Endodermal cell (in vitro differentiated cells): ENCODE results near the gene LCN1. TPM values are rescaled to one million over a fixed set of nuclear protein-coding genes. Genes with fewer than 3 reads are reported as not detected.
A peak's percentile ranks its signal among the peaks of the same experiment; 100 is the strongest.
"Not testable (repeated sequence)": the region's sequence is repeated elsewhere in the genome, so short reads cannot be mapped to it uniquely, and the experiment has no call there.

ENCODE experiments used
- DNase-seq: peaks from one replicate; pipeline ENCODE4 v3.0.0-alpha.2; 2017
- H3K27ac ChIP-seq: 2 replicates; pipeline ENCODE4 v1.5.1; 2013; ENCODE audit warnings: mild to moderate bottlenecking, low read depth, low read length, moderate library complexity
- H3K27me3 ChIP-seq: 2 replicates; pipeline ENCODE4 v1.6.1; 2013; ENCODE audit warnings: mild to moderate bottlenecking, low read length, moderate library complexity; ENCODE audit not compliant: insufficient read depth, control insufficient read depth, poor library complexity, severe bottlenecking
- H3K36me3 ChIP-seq: 2 replicates; pipeline ENCODE4 v1.7.0; 2013; ENCODE audit warnings: mild to moderate bottlenecking, low read length, moderate library complexity; ENCODE audit not compliant: control insufficient read depth, insufficient read depth
- H3K4me1 ChIP-seq: one replicate; pipeline ENCODE4 v1.7.0; 2013; ENCODE audit warnings: low read length; ENCODE audit not compliant: control insufficient read depth, insufficient read depth
- H3K4me3 ChIP-seq: 2 replicates; pipeline ENCODE4 v1.5.1; 2013; ENCODE audit warnings: mild to moderate bottlenecking, low read length, moderate library complexity
- H3K9ac ChIP-seq: 2 replicates; pipeline ENCODE4 v1.6.1; 2013; ENCODE audit warnings: mild to moderate bottlenecking, low read length, moderate library complexity; ENCODE audit not compliant: poor library complexity, severe bottlenecking; ENCODE audit errors: extremely low read depth
- H3K9me3 ChIP-seq: 2 replicates; pipeline ENCODE4 v1.6.1; 2013; ENCODE audit warnings: mild to moderate bottlenecking, low read length, moderate library complexity; ENCODE audit not compliant: control insufficient read depth
- H3K27ac Mint-ChIP-seq: 2 replicates; pipeline ENCODE4 v1.8.0; 2020; ENCODE audit warnings: mixed read lengths
- H3K27me3 Mint-ChIP-seq: 2 replicates; pipeline ENCODE4 v1.8.0; 2021; ENCODE audit warnings: mild to moderate bottlenecking, mixed read lengths; ENCODE audit not compliant: insufficient read depth
- H3K36me3 Mint-ChIP-seq: 2 replicates; pipeline ENCODE4 v1.8.0; 2020; ENCODE audit warnings: low read depth, mixed read lengths
- H3K4me1 Mint-ChIP-seq: 2 replicates; pipeline ENCODE4 v1.8.0; 2020; ENCODE audit warnings: mixed read lengths
- H3K4me3 Mint-ChIP-seq: 2 replicates; pipeline ENCODE4 v1.8.0; 2020; ENCODE audit warnings: mild to moderate bottlenecking, moderate library complexity, mixed read lengths
- H3K9me3 Mint-ChIP-seq: 2 replicates; pipeline ENCODE4 v1.8.0; 2020; ENCODE audit warnings: mild to moderate bottlenecking, mixed read lengths
- CTCF ChIP-seq: fragments of 200-600 bp; sonication (generic); conservative IDR thresholded peaks from 2 replicates; pipeline ENCODE4 v1.5.0; 2021; ENCODE audit warnings: antibody characterized with exemption, mild to moderate bottlenecking
- WGBS, 2 experiments: methylation state at CpG; one replicate each; pipeline versions ENCODE4 v1.1.5 to v1.1.7; 2013; ENCODE audit warnings: missing lambda C conversion rate in 2 of 2, mixed read lengths in 1 of 2; ENCODE audit not compliant: insufficient coverage in 1 of 2, insufficient read length in 1 of 2; 5-methylcytosine and 5-hydroxymethylcytosine counted together
- total RNA-seq, 2 donors: library from RNA; stranded (reverse); fragmentation: NEBNext Ultra II Directional in 1 of 2; extraction: Animal tissue kit (Norgen Biotek cat#: 25700) in 1 of 2; gene quantifications; 2 replicates in 1 of 2; 3 replicates in 1 of 2; pipeline ENCODE4 v1.2.1, GENCODE V29; 2021

LCN1 gene
- total RNA-seq, 2 donors from 2014 or later, result not detected

GRCh38 chr9:135512904-135513303, 8.3 kb upstream of the LCN1 start:
- Histone ChIP-seq H3K27me3 (no peaks in the 10 kb centered on the region), H3K4me1 (no peaks in the 10 kb centered on the region), H3K4me3 (no peak overlapping the region), H3K9ac (no peak overlapping the region), H3K27ac (no peak overlapping the region), H3K36me3 (no peaks in the 10 kb centered on the region), H3K9me3 (no peaks in the 10 kb centered on the region)
- no peak overlapping the region for H3K27ac Mint-ChIP-seq
- H3K4me3 Mint-ChIP-seq, result no peak overlapping the region
- whole genome bisulfite sequencing, 2 experiments, result 80 to 92% methylated on average over 1 to 7 of the region's 7 CpGs
- H3K36me3 Mint-ChIP-seq, result no peaks in the 10 kb centered on the region
- H3K9me3 Mint-ChIP-seq, result peaks cover 8% of the 10 kb centered on the region
- H3K4me1 Mint-ChIP-seq, result no peaks in the 10 kb centered on the region
- DNase-seq, result peak; percentile 41
- peaks cover 2% of the 10 kb centered on the region for H3K27me3 Mint-ChIP-seq
- TF ChIP-seq CTCF, result no peak

GRCh38 chr9:135513351-135513846, 7.8 kb upstream of the LCN1 start:
- Histone ChIP-seq H3K27ac (no peak overlapping the region), H3K4me1 (no peaks in the 10 kb centered on the region), H3K27me3 (no peaks in the 10 kb centered on the region), H3K36me3 (no peaks in the 10 kb centered on the region), H3K9me3 (no peaks in the 10 kb centered on the region), H3K4me3 (no peak overlapping the region), H3K9ac (no peak overlapping the region)
- Mint-ChIP-seq H3K4me1 (no peaks in the 10 kb centered on the region), H3K27ac (no peak overlapping the region), H3K27me3 (no peaks in the 10 kb centered on the region), H3K4me3 (no peak overlapping the region), H3K36me3 (no peaks in the 10 kb centered on the region), H3K9me3 (peaks cover 8% of the 10 kb centered on the region)
- 90 to 97% methylated on average over 19 of the region's 19 CpGs for WGBS, 2 experiments
- DNase-seq, result peak; percentile 46
- no peak for TF ChIP-seq CTCF

GRCh38 chr9:135513906-135514305, 7.3 kb upstream of the LCN1 start:
- not testable (repeated sequence) for H3K27ac Mint-ChIP-seq, H3K27me3 Mint-ChIP-seq, H3K36me3 Mint-ChIP-seq, H3K4me3 ChIP-seq, H3K9ac ChIP-seq, H3K4me1 Mint-ChIP-seq, H3K9me3 ChIP-seq, DNase-seq, H3K9me3 Mint-ChIP-seq, H3K27me3 ChIP-seq, H3K4me3 Mint-ChIP-seq, H3K4me1 ChIP-seq, H3K27ac ChIP-seq, H3K36me3 ChIP-seq
- WGBS, 2 experiments, result 91% methylated on average over 9 of the region's 9 CpGs; no CpG with 5 or more reads in 1 of the 2 experiments
